ENCODE measurements around the gene PTPRT.

DNA sequence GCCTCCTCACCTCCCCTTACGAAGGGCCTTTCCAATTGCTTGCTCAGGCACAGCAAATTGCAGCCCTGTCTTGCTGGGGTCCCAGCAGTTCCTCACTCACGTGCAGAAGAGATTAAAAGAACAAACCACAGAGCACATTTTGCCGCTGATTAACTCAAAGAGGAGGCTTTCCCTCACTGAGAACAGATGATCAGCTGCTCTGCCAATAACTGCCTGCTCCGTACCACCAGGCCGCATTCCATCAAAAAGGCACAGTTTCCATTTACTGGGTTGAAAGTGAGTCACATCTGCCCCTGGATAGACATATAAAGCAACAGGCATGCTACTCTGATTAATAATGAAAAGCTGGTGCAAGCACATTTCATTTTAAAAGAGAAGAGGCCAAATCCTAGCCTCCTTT lies 446.8 kb downstream of the PTPRT start:
- no peak for TF ChIP-seq POLR2AphosphoS5 (IDR thresholded peaks at IDR 0.05; ENCODE audit: low read depth, low read length)
- TF ChIP-seq TAF1 (IDR thresholded peaks at IDR 0.05; ENCODE audit: borderline replicate concordance, low read depth, low read length), result no peak
- no peak for TF ChIP-seq POLR2A (IDR thresholded peaks at IDR 0.05; ENCODE audit: low read depth, low read length)

Measured in GM12892 (cell line).